ENCODE data around the gene CEP85L. TPM values are rescaled to one million over a fixed set of nuclear protein-coding genes. Genes with fewer than 3 reads are reported as not detected.

Gene CEP85L
- total and polyA plus RNA-seq, 2 of the 4 experiments (the other 2 are of a cell fraction) = 2.3 to 25.6 TPM

- Histone ChIP-seq H4K5ac (ENCODE audit: low read depth, low read length) (no peak overlapping the region), H2BK15ac (ENCODE audit: low read depth, low read length) (peak overlapping the region; percentile 40; the same call in 1 of the 3 replicates), H2AFZ (replicated peaks; ENCODE audit: low read length, poor library complexity) (peak overlapping the region; percentile 92), H4K20me1 (ENCODE audit: insufficient read depth, low read length) (no peaks in the 10 kb centered on the region), H3K9me1 (ENCODE audit: insufficient read depth, low read length) (no peaks in the 10 kb centered on the region), H3K4me3 (ENCODE audit: insufficient read depth, low read depth, low read length) (peak overlapping the region; percentile 98), H2AK5ac (ENCODE audit: low read depth, low read length) (0 out of 2 replicates have a peak overlapping the region, but pooled peaks have one; percentile 53), H3K14ac (replicated peaks; ENCODE audit: low read depth, low read length) (peak overlapping the region; percentile 76), H2BK5ac (ENCODE audit: low read depth, low read length, poor library complexity, severe bottlenecking) (peak overlapping the region; percentile 82), H3K36me3 (ENCODE audit: control insufficient read depth, insufficient read depth, low read length) (no peaks in the 10 kb centered on the region), H3K79me1 (ENCODE audit: low read depth in 1 of 2, low read length in 2 of 2) (peaks cover 0 to 9% of the 10 kb centered on the region in 2 experiments; a peak in 1 of 4 replicates), H4K8ac (ENCODE audit: low read depth in 2 of 2, low read length in 2 of 2) (peak overlapping the region in 1 of 2 experiments; percentile 20; a peak in 2 of 4 replicates), H3K9me3 (ENCODE audit: control insufficient read depth, insufficient read depth, low read length) (no peaks in the 10 kb centered on the region), H2BK20ac (ENCODE audit: low read depth, low read length) (no peak overlapping the region), H3K4me1 (ENCODE audit: control insufficient read depth, insufficient read depth, low read length) (no peaks in the 10 kb centered on the region), H3K18ac (ENCODE audit: low read depth, low read length) (no peak overlapping the region; the same call in 1 of the 2 replicates), H2BK120ac (ENCODE audit: low read depth, low read length) (peak overlapping the region; percentile 26; the same call in 1 of the 2 replicates), H3K23ac (ENCODE audit: low read depth, low read length) (peak overlapping the region; percentile 77), H3K27me3 (ENCODE audit: control insufficient read depth, insufficient read depth, low read length) (no peaks in the 10 kb centered on the region), H3K27ac (ENCODE audit: insufficient read depth, low read length) (peak overlapping the region; percentile 99), H3K4me2 (ENCODE audit: low read depth, low read length) (peak overlapping the region; percentile 83; the same call in 1 of the 2 replicates), H3K4ac (ENCODE audit: low read depth, low read length) (peak overlapping the region; percentile 66), H4K91ac (ENCODE audit: insufficient read depth, low read depth, low read length) (no peak overlapping the region), H3K56ac (ENCODE audit: extremely low read depth, insufficient read depth, low read length) (no peak overlapping the region), H3K9ac (ENCODE audit: low read depth, low read length) (peak overlapping the region; percentile 97), H2AK9ac (replicated peaks; ENCODE audit: low read depth, low read length, poor library complexity) (peak overlapping the region; percentile 97)
- dilution Hi-C loops (cut with HindIII; ENCODE audit: low sequenced_read_pairs, unreplicated experiment) (no loop called here), intact Hi-C loops (cut with micrococcal nuclease) (loop anchor here (1.0 kb wide), 2 partner anchors 126 to 150 kb away; no protein-coding TSS in a partner anchor), in situ Hi-C loops (cut with MboI; ENCODE audit: low sequenced_read_pairs) (no loop called here)
- WGBS, 2 experiments (ENCODE audit: extremely low coverage in 2 of 2, insufficient read length in 1 of 2) = 2% methylated on average over 25 of the region's 80 CpGs; no CpG with 5 or more reads in 1 of the 2 experiments
- ATAC-seq (ENCODE audit: low read depth) = peak; percentile 55
- ChIA-PET POLR2A (ENCODE audit: unreplicated experiment) (interaction anchor here (0.6 to 1.0 kb wide), 2 partner anchors 18 to 52 kb away, joined by 3 read pairs; no protein-coding TSS in a partner anchor), CTCF (no interaction called here)
- no peak for DNase-seq
- BruUV-seq (replicated peaks) = no TSS peak
- no peak for TF ChIP-seq RFX5 (IDR thresholded peaks at IDR 0.05; ENCODE audit: low read depth, low read length)
- no peak for TF ChIP-seq ELK1 (IDR thresholded peaks at IDR 0.05; ENCODE audit: borderline replicate concordance, low read depth, low read length)
- TF ChIP-seq FOS (IDR thresholded peaks at IDR 0.05; ENCODE audit: low read depth, low read length) = no peak
- TF ChIP-seq USF2 (IDR thresholded peaks at IDR 0.05; ENCODE audit: low read depth, low read length) = no peak
- TF ChIP-seq CEBPB (IDR thresholded peaks at IDR 0.05; ENCODE audit: low read depth, low read length) = no peak
- TF ChIP-seq CHD1 (IDR thresholded peaks at IDR 0.05; ENCODE audit: low read depth, low read length) = no peak
- TF ChIP-seq MXI1 (IDR thresholded peaks at IDR 0.05; ENCODE audit: borderline replicate concordance, low read depth, low read length) = no peak
- no peak for TF ChIP-seq RCOR1 (IDR thresholded peaks at IDR 0.05; ENCODE audit: insufficient replicate concordance, low read length)
- no peak for TF ChIP-seq SMC3 (IDR thresholded peaks at IDR 0.05; ENCODE audit: low read depth, low read length)
- no peak for TF ChIP-seq MAFK (IDR thresholded peaks at IDR 0.05; ENCODE audit: low read depth, low read length)
- TF ChIP-seq POLR2A (IDR thresholded peaks at IDR 0.05; ENCODE audit: low read depth, low read length) = no peak
- TF ChIP-seq NFE2L2 (IDR thresholded peaks at IDR 0.05; ENCODE audit: low read depth, low read length) = no peak
- TF ChIP-seq BHLHE40 (IDR thresholded peaks at IDR 0.05; ENCODE audit: low read depth, low read length) = no peak
- no peak for TF ChIP-seq CTCF (conservative IDR thresholded peaks at IDR 0.05; ENCODE audit: low read depth, low read length)
- no peak for TF ChIP-seq RAD21 (IDR thresholded peaks at IDR 0.05; ENCODE audit: low read length)
Observed at GRCh38 chr6:118650582-118651281, 659 bp downstream of the CEP85L start.
